ENCODE data around the gene QRFP. TPM values are rescaled to one million over a fixed set of nuclear protein-coding genes. Genes with fewer than 3 reads are reported as not detected.
"Not testable (repeated sequence)": the region's sequence is repeated elsewhere in the genome, so short reads cannot be mapped to it uniquely, and the experiment has no call there.

Gene QRFP
- polyA plus RNA-seq, 1 donor from 2014 or later: not detected

DNA sequence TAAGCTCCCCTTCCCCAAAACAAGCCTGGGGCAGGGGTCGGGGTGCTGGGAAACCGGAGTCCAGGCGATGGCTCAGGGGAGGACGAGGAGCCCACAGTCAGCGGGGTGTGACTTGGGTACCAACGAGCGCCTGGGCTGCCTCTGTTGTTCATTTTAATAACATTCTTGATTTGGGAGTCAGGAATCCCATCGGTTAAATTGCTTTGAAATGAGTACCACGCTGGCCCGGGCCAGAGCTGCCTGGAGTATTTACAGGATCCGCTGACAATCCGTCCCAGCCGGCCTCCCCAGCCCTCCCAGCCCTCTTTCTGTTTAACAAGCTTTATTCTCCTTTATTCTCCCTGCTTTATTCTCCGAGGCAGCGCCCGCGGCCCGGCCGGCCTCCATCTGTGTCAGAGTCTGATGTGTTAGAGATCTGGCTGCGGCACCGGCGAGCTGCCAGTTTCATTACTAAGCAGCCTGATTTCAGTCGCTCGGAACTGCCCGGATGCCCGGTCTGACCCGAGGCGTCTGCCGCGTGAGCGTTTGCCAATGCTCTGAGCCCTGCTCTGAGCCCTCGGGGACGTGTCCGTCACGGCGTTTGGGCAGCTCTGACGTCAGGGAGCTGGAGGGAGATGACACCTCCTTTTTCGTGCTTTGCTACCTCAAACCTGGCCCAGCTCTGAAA lies 16.5 kb upstream of the QRFP start:
- no peak overlapping the region for H3K4me2 ChIP-seq (ENCODE audit: low read length)
- no peaks in the 10 kb centered on the region for H3F3A ChIP-seq (ENCODE audit: insufficient read depth, low read length, poor library complexity, severe bottlenecking)
- no peaks in the 10 kb centered on the region for H3K9me2 ChIP-seq (ENCODE audit: insufficient read depth, low read length)
- H3K79me2 ChIP-seq (replicated peaks; ENCODE audit: insufficient read depth, low read length): no peaks in the 10 kb centered on the region
- no peaks in the 10 kb centered on the region for H3K36me3 ChIP-seq (ENCODE audit: insufficient read depth, low read length)
- H2AFZ ChIP-seq (ENCODE audit: low read depth, low read length): no peak overlapping the region
- H3K4me3 ChIP-seq (ENCODE audit: low read length): no peak overlapping the region
- no peak overlapping the region for H3K9ac ChIP-seq (ENCODE audit: low read length)
- no peaks in the 10 kb centered on the region for H3K9me3 ChIP-seq (ENCODE audit: low read length)
- no peaks in the 10 kb centered on the region for H4K20me1 ChIP-seq (ENCODE audit: insufficient read depth)
- H3K27ac ChIP-seq (ENCODE audit: low read length): no peak overlapping the region
- TF ChIP-seq EZH2 (IDR thresholded peaks at IDR 0.05; ENCODE audit: borderline replicate concordance, insufficient read depth, low read length, poor library complexity, severe bottlenecking) (no peak), MXI1 (conservative IDR thresholded peaks at IDR 0.05; ENCODE audit: poor library complexity, severe bottlenecking) (no peak), POLR2AphosphoS5 (IDR thresholded peaks at IDR 0.05) (no peak), SMC3 (conservative IDR thresholded peaks at IDR 0.05; ENCODE audit: poor library complexity) (no peak)
- H3K27me3 ChIP-seq (ENCODE audit: insufficient read depth, low read depth, low read length): no peaks in the 10 kb centered on the region

GRCh38 chr9:130911254-130912049 lies 14.8 kb upstream of the QRFP start:
- H3K27me3 ChIP-seq (ENCODE audit: insufficient read depth, low read depth, low read length): no peaks in the 10 kb centered on the region
- H3K9me2 ChIP-seq (ENCODE audit: insufficient read depth, low read length): no peaks in the 10 kb centered on the region
- H3K4me3 ChIP-seq (ENCODE audit: low read length): no peak overlapping the region
- no peak overlapping the region for H3K27ac ChIP-seq (ENCODE audit: low read length)
- no peaks in the 10 kb centered on the region for H3K36me3 ChIP-seq (ENCODE audit: insufficient read depth, low read length)
- H4K20me1 ChIP-seq (ENCODE audit: insufficient read depth): no peaks in the 10 kb centered on the region
- H3K9me3 ChIP-seq (ENCODE audit: low read length): no peaks in the 10 kb centered on the region
- H2AFZ ChIP-seq (ENCODE audit: low read depth, low read length): no peak overlapping the region
- no peaks in the 10 kb centered on the region for H3F3A ChIP-seq (ENCODE audit: insufficient read depth, low read length, poor library complexity, severe bottlenecking)
- no peaks in the 10 kb centered on the region for H3K79me2 ChIP-seq (replicated peaks; ENCODE audit: insufficient read depth, low read length)
- H3K9ac ChIP-seq (ENCODE audit: low read length): no peak overlapping the region
- TF ChIP-seq POLR2AphosphoS5 (IDR thresholded peaks at IDR 0.05): no peak
- H3K4me2 ChIP-seq (ENCODE audit: low read length): no peak overlapping the region

- H3K9me3 ChIP-seq (ENCODE audit: low read length); H3K4me3 ChIP-seq (ENCODE audit: low read length); H3F3A ChIP-seq (ENCODE audit: insufficient read depth, low read length, poor library complexity, severe bottlenecking); H3K9ac ChIP-seq (ENCODE audit: low read length); H2AFZ ChIP-seq (ENCODE audit: low read depth, low read length); H3K27ac ChIP-seq (ENCODE audit: low read length); H3K9me2 ChIP-seq (ENCODE audit: insufficient read depth, low read length); H3K27me3 ChIP-seq (ENCODE audit: insufficient read depth, low read depth, low read length); H4K20me1 ChIP-seq (ENCODE audit: insufficient read depth); H3K4me2 ChIP-seq (ENCODE audit: low read length); H3K79me2 ChIP-seq (replicated peaks; ENCODE audit: insufficient read depth, low read length); H3K36me3 ChIP-seq (ENCODE audit: insufficient read depth, low read length): not testable (repeated sequence)
Observed at GRCh38 chr9:130910670-130911069, 14.1 kb upstream of the QRFP start.

- not testable (repeated sequence) for H3F3A ChIP-seq (ENCODE audit: insufficient read depth, low read length, poor library complexity, severe bottlenecking); H3K9ac ChIP-seq (ENCODE audit: low read length); H3K27ac ChIP-seq (ENCODE audit: low read length); H3K4me2 ChIP-seq (ENCODE audit: low read length); H3K27me3 ChIP-seq (ENCODE audit: insufficient read depth, low read depth, low read length); H3K36me3 ChIP-seq (ENCODE audit: insufficient read depth, low read length); H3K9me3 ChIP-seq (ENCODE audit: low read length); H2AFZ ChIP-seq (ENCODE audit: low read depth, low read length); H3K79me2 ChIP-seq (replicated peaks; ENCODE audit: insufficient read depth, low read length); H3K4me3 ChIP-seq (ENCODE audit: low read length); H3K9me2 ChIP-seq (ENCODE audit: insufficient read depth, low read length); H4K20me1 ChIP-seq (ENCODE audit: insufficient read depth)
Observed at GRCh38 chr9:130910041-130910440, 13.4 kb upstream of the QRFP start.

Measured in neural cell (in vitro differentiated cells).